Measurements from ENCODE around the gene CYP2E1. TPM values are rescaled to one million over a fixed set of nuclear protein-coding genes. Genes with fewer than 3 reads are reported as not detected.
A peak's percentile ranks its signal among the peaks of the same experiment; 100 is the strongest.
"Not testable (repeated sequence)": the region's sequence is repeated elsewhere in the genome, so short reads cannot be mapped to it uniquely, and the experiment has no call there.

The CYP2E1 gene
- total and polyA plus RNA-seq, 3 experiments from 2014 or later, result 0.28 to 0.68 (median 0.40) TPM

DNA sequence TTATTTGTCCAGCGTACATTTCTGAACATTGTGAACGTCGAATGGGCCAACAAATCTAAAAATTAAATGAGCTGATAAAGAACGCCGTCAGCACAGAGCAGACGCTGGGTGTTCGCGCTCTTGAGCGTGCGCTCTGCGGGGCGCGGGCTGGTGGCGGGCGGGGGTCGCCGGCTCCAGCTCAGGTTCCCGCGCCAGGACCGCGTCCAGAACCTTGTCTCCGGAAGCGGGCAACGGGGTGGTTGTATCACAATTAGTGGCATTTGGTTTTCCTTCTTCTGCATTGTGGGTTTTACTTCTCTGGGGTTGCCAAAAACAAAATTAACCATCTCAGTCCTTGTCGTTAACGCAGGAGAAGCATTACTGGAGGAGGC lies 2.4 kb downstream of the CYP2E1 start:
- Histone ChIP-seq H3K27ac (ENCODE audit: low read depth, low read length) (no peak overlapping the region), H3K27me3 (ENCODE audit: insufficient read depth, low read length, poor library complexity, severe bottlenecking) (peaks cover 33% of the 10 kb centered on the region), H3K4me1 (ENCODE audit: insufficient read depth, low read length) (peaks cover 14% of the 10 kb centered on the region), H3K9me3 (ENCODE audit: low read length) (no peaks in the 10 kb centered on the region), H3K36me3 (ENCODE audit: insufficient read depth, low read length) (no peaks in the 10 kb centered on the region), H3K4me3 (ENCODE audit: low read length) (no peak overlapping the region)
- CTCF ChIA-PET, result interaction anchor here (2.0 kb wide), 1 partner anchor 9 kb away, joined by 7 read pairs; no protein-coding TSS in a partner anchor
- no peaks in the 10 kb centered on the region for H3K36me3 Mint-ChIP-seq
- peaks cover 0 to 5% (median 1%) of the 10 kb centered on the region in 5 donors for H3K9me3 Mint-ChIP-seq
- DNase-seq, result no peak
- peak overlapping the region; percentile 72 to 87 (median 82) for H3K4me3 Mint-ChIP-seq
- POLR2A ChIA-PET, result no interaction called here
- peak overlapping the region in 5 of 8 donors; percentile 43 to 70 (median 54) for H3K27ac Mint-ChIP-seq
- peaks cover 15 to 25% (median 20%) of the 10 kb centered on the region in 3 donors for H3K4me1 Mint-ChIP-seq
- peaks cover 34 to 71% of the 10 kb centered on the region in 2 donors for H3K27me3 Mint-ChIP-seq

DNA sequence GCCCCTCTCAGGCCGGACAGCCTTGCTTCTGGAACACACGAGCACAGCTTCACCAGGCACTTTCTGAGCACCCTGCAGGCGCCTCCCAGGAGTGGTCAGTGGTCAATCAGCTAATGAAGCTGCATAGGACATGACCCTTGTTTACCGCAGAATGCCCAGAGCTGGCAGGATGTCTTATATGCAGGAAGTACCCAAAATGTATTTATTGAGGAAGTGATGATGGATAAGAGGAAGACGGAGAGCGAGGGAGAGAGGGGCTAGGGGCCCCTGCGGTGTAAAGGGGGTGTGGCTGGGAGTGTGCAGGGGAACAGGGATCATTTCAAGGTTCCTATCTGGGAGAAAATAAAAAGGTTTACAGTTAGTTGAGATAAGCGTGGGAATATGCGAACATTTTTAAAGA lies 3.3 kb downstream of the CYP2E1 start:
- Mint-ChIP-seq H3K27me3 (peaks cover 34 to 72% of the 10 kb centered on the region in 2 donors), H3K9me3 (peaks cover 0 to 5% (median 0%) of the 10 kb centered on the region in 5 donors), H3K27ac (no peak overlapping the region), H3K4me1 (peaks cover 15 to 25% (median 20%) of the 10 kb centered on the region in 3 donors), H3K4me3 (peak overlapping the region in 5 of 7 donors; percentile 15 to 82 (median 42)), H3K36me3 (no peaks in the 10 kb centered on the region)
- Histone ChIP-seq H3K27me3 (ENCODE audit: insufficient read depth, low read length, poor library complexity, severe bottlenecking) (peaks cover 33% of the 10 kb centered on the region), H3K36me3 (ENCODE audit: insufficient read depth, low read length) (no peaks in the 10 kb centered on the region), H3K4me3 (ENCODE audit: low read length) (no peak overlapping the region), H3K27ac (ENCODE audit: low read depth, low read length) (no peak overlapping the region), H3K4me1 (ENCODE audit: insufficient read depth, low read length) (peaks cover 14% of the 10 kb centered on the region), H3K9me3 (ENCODE audit: low read length) (no peaks in the 10 kb centered on the region)
- no peak for DNase-seq
- ChIA-PET POLR2A (no interaction called here), CTCF (interaction anchor here (2.0 kb wide), 1 partner anchor 10 kb away, joined by 7 read pairs; no protein-coding TSS in a partner anchor)

DNA sequence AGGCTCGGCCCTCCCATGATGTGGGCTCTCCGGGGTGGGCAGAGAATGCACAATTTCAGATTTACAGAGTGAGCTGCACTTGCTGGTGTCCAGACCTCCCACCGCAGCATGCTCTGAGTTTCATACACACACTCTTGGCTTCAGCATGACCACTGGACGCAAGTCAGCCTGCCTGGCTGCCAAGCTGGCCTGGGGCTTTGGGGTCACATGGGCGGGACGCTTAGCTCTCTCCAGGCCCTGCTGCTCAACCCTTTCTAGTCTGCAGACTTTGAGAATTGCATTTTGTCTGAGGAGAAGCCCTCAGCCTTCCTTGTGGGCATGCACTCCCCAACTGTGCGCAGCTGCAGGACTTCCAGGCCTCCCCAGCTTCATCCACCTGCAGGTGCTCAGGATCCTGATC lies 5.7 kb downstream of the CYP2E1 start:
- Mint-ChIP-seq H3K4me1 (peaks cover 15 to 25% (median 20%) of the 10 kb centered on the region in 3 donors), H3K27me3 (peaks cover 34 to 60% of the 10 kb centered on the region in 2 donors), H3K27ac (no peak overlapping the region), H3K4me3 (no peak overlapping the region), H3K9me3 (peaks cover 0 to 5% (median 0%) of the 10 kb centered on the region in 5 donors), H3K36me3 (peaks cover 0 to 1% (median under 1%) of the 10 kb centered on the region in 3 donors)
- Histone ChIP-seq H3K4me1 (ENCODE audit: insufficient read depth, low read length) (peaks cover 14% of the 10 kb centered on the region), H3K4me3 (ENCODE audit: low read length) (no peak overlapping the region), H3K27me3 (ENCODE audit: insufficient read depth, low read length, poor library complexity, severe bottlenecking) (peaks cover 28% of the 10 kb centered on the region), H3K27ac (ENCODE audit: low read depth, low read length) (no peak overlapping the region), H3K36me3 (ENCODE audit: insufficient read depth, low read length) (no peaks in the 10 kb centered on the region), H3K9me3 (ENCODE audit: low read length) (no peaks in the 10 kb centered on the region)
- POLR2A ChIA-PET, result no interaction called here
- DNase-seq, result no peak
- CTCF ChIA-PET, result interaction anchor here (1.3 kb wide), 1 partner anchor 12 kb away, joined by 3 read pairs; no protein-coding TSS in a partner anchor

DNA sequence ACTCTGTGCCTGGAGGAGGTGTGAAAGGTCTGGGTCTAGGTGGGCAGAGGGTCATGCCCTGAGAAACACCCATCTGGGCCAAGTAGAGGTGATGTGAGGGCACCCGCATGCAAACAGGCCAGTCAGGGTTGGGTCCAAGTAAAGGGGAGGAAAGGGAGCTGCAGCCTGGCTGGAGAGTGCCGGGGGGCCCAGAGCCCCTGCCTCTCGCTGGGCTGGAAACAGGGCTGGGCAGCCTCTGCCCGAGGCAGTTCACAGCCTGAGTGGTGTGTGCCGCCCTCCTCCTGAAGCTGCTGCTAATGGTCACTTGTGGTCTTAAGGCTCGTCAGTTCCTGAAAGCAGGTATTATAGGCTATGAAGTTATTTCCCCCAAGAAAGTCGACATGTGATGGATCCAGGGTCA lies 7.3 kb downstream of the CYP2E1 start:
- no peak overlapping the region for H3K4me3 ChIP-seq (ENCODE audit: low read length)
- H3K4me1 ChIP-seq (ENCODE audit: insufficient read depth, low read length), result peaks cover 7% of the 10 kb centered on the region
- no peak overlapping the region for H3K27ac ChIP-seq (ENCODE audit: low read depth, low read length)
- peaks cover 23% of the 10 kb centered on the region for H3K27me3 ChIP-seq (ENCODE audit: insufficient read depth, low read length, poor library complexity, severe bottlenecking)
- peaks cover 0 to 4% (median 3%) of the 10 kb centered on the region in 3 donors for H3K36me3 Mint-ChIP-seq
- no peak for DNase-seq
- no peaks in the 10 kb centered on the region for H3K36me3 ChIP-seq (ENCODE audit: insufficient read depth, low read length)
- no peak overlapping the region for H3K4me3 Mint-ChIP-seq
- peaks cover 6 to 15% (median 14%) of the 10 kb centered on the region in 3 donors for H3K4me1 Mint-ChIP-seq
- H3K27ac Mint-ChIP-seq, result no peak overlapping the region
- H3K9me3 ChIP-seq (ENCODE audit: low read length), result no peaks in the 10 kb centered on the region
- peaks cover 27 to 49% of the 10 kb centered on the region in 2 donors for H3K27me3 Mint-ChIP-seq
- H3K9me3 Mint-ChIP-seq, result peaks cover 0 to under 1% (median 0%) of the 10 kb centered on the region in 5 donors
- POLR2A ChIA-PET, result no interaction called here
- CTCF ChIA-PET, result no interaction called here

DNA sequence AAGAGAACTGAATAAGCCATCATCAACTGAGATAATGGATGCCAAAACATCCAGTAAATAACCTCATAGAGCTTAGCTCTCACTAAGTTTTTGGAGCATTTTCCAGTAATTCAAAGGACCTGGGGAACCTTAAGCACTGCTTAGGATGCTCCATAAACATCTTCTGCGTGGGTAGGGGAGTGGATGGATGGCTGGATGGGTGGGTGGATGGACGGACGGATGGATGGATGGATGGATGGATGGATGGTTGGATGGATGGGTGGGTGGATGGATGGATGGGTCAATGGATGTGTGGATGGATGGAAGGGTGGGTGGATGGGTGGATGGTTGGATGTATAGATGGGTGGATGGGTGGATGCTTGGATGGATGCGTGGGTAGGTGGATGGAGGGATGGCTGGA lies 9.0 kb downstream of the CYP2E1 start:
- CTCF ChIA-PET, result no interaction called here
- Mint-ChIP-seq H3K27ac (no peak overlapping the region), H3K27me3 (peaks cover 15 to 31% of the 10 kb centered on the region in 2 donors), H3K9me3 (no peaks in the 10 kb centered on the region), H3K4me1 (no peaks in the 10 kb centered on the region), H3K36me3 (peaks cover 0 to 4% (median 3%) of the 10 kb centered on the region in 3 donors), H3K4me3 (no peak overlapping the region)
- no peak overlapping the region for H3K27ac ChIP-seq (ENCODE audit: low read depth, low read length)
- H3K36me3 ChIP-seq (ENCODE audit: insufficient read depth, low read length), result no peaks in the 10 kb centered on the region
- DNase-seq, result no peak
- no peaks in the 10 kb centered on the region for H3K4me1 ChIP-seq (ENCODE audit: insufficient read depth, low read length)
- peaks cover 5% of the 10 kb centered on the region for H3K27me3 ChIP-seq (ENCODE audit: insufficient read depth, low read length, poor library complexity, severe bottlenecking)
- no peak overlapping the region for H3K4me3 ChIP-seq (ENCODE audit: low read length)
- H3K9me3 ChIP-seq (ENCODE audit: low read length), result no peaks in the 10 kb centered on the region
- POLR2A ChIA-PET, result no interaction called here

DNA sequence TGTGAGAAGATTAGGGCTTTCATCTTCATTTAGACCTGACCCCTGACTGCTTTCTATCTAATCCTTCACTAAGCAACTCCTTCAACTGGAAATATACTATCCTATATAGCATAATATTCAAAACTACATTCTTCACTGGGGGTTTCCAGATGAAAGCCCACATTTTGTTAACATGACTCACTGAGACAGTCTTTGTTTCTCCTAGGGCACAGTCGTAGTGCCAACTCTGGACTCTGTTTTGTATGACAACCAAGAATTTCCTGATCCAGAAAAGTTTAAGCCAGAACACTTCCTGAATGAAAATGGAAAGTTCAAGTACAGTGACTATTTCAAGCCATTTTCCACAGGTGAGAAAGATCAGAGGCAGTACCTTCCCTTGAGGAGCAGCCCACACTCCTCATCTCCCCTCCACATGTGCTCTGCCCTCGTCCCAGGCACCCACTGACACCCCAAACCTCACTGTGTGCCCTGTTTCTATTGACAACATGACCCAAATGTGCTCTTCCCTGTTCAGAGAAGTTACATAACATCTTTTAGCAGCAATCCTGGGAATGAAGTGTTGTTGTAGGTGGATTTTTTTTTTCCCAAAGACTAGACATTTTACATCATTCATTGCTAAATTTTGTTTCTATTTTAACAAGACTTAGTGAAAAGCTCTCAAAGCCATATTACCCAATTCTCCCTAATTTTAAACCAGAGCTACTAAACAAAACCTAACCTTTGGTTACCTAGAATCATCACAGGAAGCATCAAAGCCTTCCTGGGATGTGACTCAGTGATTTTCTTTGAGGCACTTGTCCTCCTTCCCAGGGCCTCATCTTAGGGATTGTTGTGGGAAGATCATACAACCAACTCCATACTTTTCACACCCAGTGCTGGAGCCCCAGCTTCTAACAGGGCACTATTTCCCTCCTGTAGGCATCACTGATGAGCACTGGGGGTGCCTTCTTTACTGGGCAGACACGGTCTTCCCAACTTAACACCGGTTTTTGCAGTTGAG lies 10.7 kb downstream of the CYP2E1 start:
- Mint-ChIP-seq H3K4me1 (no peaks in the 10 kb centered on the region), H3K9me3 (peaks cover 0 to 2% (median 0%) of the 10 kb centered on the region in 5 donors), H3K36me3 (peaks cover 0 to 4% (median 3%) of the 10 kb centered on the region in 3 donors), H3K4me3 (no peak overlapping the region), H3K27ac (peak overlapping the region in 1 of 8 donors; percentile 29), H3K27me3 (peaks cover 8 to 16% of the 10 kb centered on the region in 2 donors)
- Histone ChIP-seq H3K9me3 (ENCODE audit: low read length) (no peaks in the 10 kb centered on the region), H3K4me3 (ENCODE audit: low read length) (no peak overlapping the region), H3K36me3 (ENCODE audit: insufficient read depth, low read length) (no peaks in the 10 kb centered on the region), H3K4me1 (ENCODE audit: insufficient read depth, low read length) (no peaks in the 10 kb centered on the region), H3K27me3 (ENCODE audit: insufficient read depth, low read length, poor library complexity, severe bottlenecking) (no peaks in the 10 kb centered on the region), H3K27ac (ENCODE audit: low read depth, low read length) (no peak overlapping the region)
- CTCF ChIA-PET, result no interaction called here
- POLR2A ChIA-PET, result no interaction called here
- DNase-seq, result no peak

DNA sequence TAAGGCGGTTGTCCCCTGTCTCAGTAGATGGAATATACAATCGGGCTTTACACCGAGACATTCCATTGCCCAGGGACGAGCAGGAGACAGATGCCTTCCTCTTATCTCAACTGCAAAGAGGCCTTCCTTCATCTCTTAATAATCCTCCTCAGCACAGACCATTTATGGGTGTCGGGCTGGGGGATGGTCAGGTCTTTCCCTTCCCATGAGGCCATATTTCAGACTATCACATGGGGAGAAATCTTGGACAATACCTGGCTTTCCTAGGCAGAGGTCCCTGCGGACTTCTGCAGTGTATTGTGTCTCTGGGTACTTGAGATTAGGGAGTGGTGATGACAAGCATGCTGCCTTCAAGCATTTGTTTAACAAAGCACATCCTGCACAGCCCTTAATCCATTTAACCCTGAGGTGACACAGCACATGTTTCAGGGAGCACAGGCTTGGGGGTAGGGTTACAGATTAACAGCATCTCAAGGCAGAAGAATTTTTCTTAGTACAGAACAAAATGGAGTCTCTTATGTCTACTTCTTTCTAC lies 14.3 kb downstream of the CYP2E1 start:
- H3K4me1 Mint-ChIP-seq; H3K9me3 ChIP-seq (ENCODE audit: low read length); CTCF ChIA-PET; H3K4me3 Mint-ChIP-seq; H3K27ac ChIP-seq (ENCODE audit: low read depth, low read length); H3K36me3 ChIP-seq (ENCODE audit: insufficient read depth, low read length); H3K4me3 ChIP-seq (ENCODE audit: low read length); H3K4me1 ChIP-seq (ENCODE audit: insufficient read depth, low read length); H3K27ac Mint-ChIP-seq; H3K9me3 Mint-ChIP-seq; H3K27me3 ChIP-seq (ENCODE audit: insufficient read depth, low read length, poor library complexity, severe bottlenecking); H3K36me3 Mint-ChIP-seq; DNase-seq: not testable (repeated sequence)
- H3K27me3 Mint-ChIP-seq, result peaks cover 6 to 26% of the 10 kb centered on the region in 2 donors
- POLR2A ChIA-PET, result interaction anchor here (0.6 kb wide), 1 partner anchor 18 kb away, joined by 3 read pairs; no protein-coding TSS in a partner anchor

DNA sequence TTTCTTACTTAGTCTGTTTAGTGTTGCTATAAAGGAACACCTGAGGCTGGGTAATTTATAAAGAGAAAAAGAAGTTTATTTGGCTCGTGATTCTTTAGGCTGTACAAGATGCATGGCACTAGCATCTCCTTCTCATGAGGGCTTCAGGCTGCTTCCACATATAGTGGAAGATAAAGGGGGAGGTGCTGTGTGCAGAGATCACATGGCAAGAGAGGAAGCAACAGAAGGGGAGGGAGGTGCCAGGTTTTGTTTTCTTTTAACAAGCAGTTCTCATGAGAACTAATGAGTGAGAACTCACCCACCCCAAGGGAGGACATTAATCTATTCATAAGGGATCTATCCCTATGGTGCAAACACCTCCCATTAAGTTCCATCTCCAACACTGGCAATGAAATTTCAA lies 17.3 kb downstream of the CYP2E1 start:
- no peak for DNase-seq
- no peaks in the 10 kb centered on the region for H3K4me1 ChIP-seq (ENCODE audit: insufficient read depth, low read length)
- H3K27me3 ChIP-seq (ENCODE audit: insufficient read depth, low read length, poor library complexity, severe bottlenecking), result no peaks in the 10 kb centered on the region
- peaks cover 4 to 5% (median 5%) of the 10 kb centered on the region in 3 donors for H3K4me1 Mint-ChIP-seq
- no peak overlapping the region for H3K27ac ChIP-seq (ENCODE audit: low read depth, low read length)
- H3K9me3 Mint-ChIP-seq, result peaks cover 6 to 23% (median 18%) of the 10 kb centered on the region in 5 donors
- H3K36me3 Mint-ChIP-seq, result peaks cover 0 to 6% (median 0%) of the 10 kb centered on the region in 3 donors
- peak overlapping the region in 1 of 8 donors; percentile 59 for H3K27ac Mint-ChIP-seq
- no peak overlapping the region for H3K4me3 ChIP-seq (ENCODE audit: low read length)
- no peaks in the 10 kb centered on the region for H3K9me3 ChIP-seq (ENCODE audit: low read length)
- H3K4me3 Mint-ChIP-seq, result no peak overlapping the region
- CTCF ChIA-PET, result no interaction called here
- no peaks in the 10 kb centered on the region for H3K36me3 ChIP-seq (ENCODE audit: insufficient read depth, low read length)
- peaks cover 24 to 43% of the 10 kb centered on the region in 2 donors for H3K27me3 Mint-ChIP-seq
- POLR2A ChIA-PET, result no interaction called here

All from CD8-positive, alpha-beta memory T cell (primary cell).